ENCODE results near the gene CCR7. TPM values are rescaled to one million over a fixed set of nuclear protein-coding genes. Genes with fewer than 3 reads are reported as not detected.

Gene CCR7
- total and polyA plus RNA-seq, 2 of the 13 experiments (the other 11 are each of a cell fraction or from before 2014, with no cell fraction given): 0.04 to 0.53 TPM

GRCh38 chr17:40524243-40524965 lies 40.9 kb downstream of the CCR7 start (continued):
- TF ChIP-seq ZBTB37 (CRISPR knock-in tag; IDR thresholded peaks at IDR 0.05) (no peak), CHD4 (IDR thresholded peaks at IDR 0.05; ENCODE audit: borderline replicate concordance, low read length) (no peak), GATAD2A (CRISPR knock-in tag; IDR thresholded peaks at IDR 0.05) (peak; percentile 80), SNRNP70 (IDR thresholded peaks at IDR 0.05; ENCODE audit: low read depth, low read length) (no peak), ZNF225 (CRISPR knock-in tag; IDR thresholded peaks at IDR 0.05) (no peak), ZNF569 (CRISPR knock-in tag; IDR thresholded peaks at IDR 0.05; ENCODE audit: borderline replicate concordance) (no peak), STAT6 (CRISPR knock-in tag; IDR thresholded peaks at IDR 0.05; ENCODE audit: borderline replicate concordance) (no peak), ATF1 (CRISPR knock-in tag; IDR thresholded peaks at IDR 0.05) (no peak), KAT8 (CRISPR knock-in tag; IDR thresholded peaks at IDR 0.05) (peak; percentile 34; the same call in 1 of the 2 replicates), SKIL (CRISPR knock-in tag; IDR thresholded peaks at IDR 0.05; ENCODE audit: borderline replicate concordance) (no peak), PAXIP1 (CRISPR knock-in tag; conservative IDR thresholded peaks at IDR 0.05) (no peak; the same call in 1 of the 2 replicates), SIX4 (CRISPR knock-in tag; IDR thresholded peaks at IDR 0.05) (peak; percentile 24; the same call in 1 of the 2 replicates), PRDM10 (CRISPR knock-in tag; IDR thresholded peaks at IDR 0.05; ENCODE audit: low read depth) (no peak), JUN (CRISPR knock-in tag; IDR thresholded peaks at IDR 0.05) (no peak)
